ENCODE measurements around the gene CDH13.

DNA sequence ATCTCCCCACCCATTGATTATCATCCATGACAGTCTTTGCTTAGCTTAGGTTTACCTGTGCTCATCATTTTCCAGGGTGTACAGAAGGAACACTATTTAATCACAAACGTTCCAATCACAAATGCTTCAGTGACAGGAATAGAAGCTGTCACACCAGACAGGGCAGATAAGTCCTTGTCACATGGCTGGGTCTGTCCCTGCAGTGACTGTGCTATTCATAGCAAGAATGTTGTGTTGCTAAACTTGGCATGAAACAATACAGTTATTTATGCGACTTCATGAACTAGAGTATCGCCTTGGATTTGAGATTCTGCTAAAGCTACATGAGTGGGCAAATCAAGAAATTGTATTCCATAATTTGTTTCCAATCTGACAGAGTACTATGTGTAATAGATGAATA lies 108.4 kb downstream of the CDH13 start:
- TF ChIP-seq, protein P1, sequence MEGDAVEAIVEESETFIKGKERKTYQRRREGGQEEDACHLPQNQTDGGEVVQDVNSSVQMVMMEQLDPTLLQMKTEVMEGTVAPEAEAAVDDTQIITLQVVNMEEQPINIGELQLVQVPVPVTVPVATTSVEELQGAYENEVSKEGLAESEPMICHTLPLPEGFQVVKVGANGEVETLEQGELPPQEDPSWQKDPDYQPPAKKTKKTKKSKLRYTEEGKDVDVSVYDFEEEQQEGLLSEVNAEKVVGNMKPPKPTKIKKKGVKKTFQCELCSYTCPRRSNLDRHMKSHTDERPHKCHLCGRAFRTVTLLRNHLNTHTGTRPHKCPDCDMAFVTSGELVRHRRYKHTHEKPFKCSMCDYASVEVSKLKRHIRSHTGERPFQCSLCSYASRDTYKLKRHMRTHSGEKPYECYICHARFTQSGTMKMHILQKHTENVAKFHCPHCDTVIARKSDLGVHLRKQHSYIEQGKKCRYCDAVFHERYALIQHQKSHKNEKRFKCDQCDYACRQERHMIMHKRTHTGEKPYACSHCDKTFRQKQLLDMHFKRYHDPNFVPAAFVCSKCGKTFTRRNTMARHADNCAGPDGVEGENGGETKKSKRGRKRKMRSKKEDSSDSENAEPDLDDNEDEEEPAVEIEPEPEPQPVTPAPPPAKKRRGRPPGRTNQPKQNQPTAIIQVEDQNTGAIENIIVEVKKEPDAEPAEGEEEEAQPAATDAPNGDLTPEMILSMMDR (IDR thresholded peaks at IDR 0.05), result no peak
- TF ChIP-seq ZFX (IDR thresholded peaks at IDR 0.05; ENCODE audit: borderline replicate concordance), result no peak
